Activated naive CD4-positive, alpha-beta T cell treated with anti-CD3 and anti-CD28 coated beads, Interleukin-2, amount 50 U/mL, for 72 hours (primary cell): ENCODE results near the gene PAFAH2. TPM values are rescaled to one million over a fixed set of nuclear protein-coding genes. Genes with fewer than 3 reads are reported as not detected.
"Not testable (repeated sequence)": the region's sequence is repeated elsewhere in the genome, so short reads cannot be mapped to it uniquely, and the experiment has no call there.

Experiments
- ATAC-seq, 2 donors: fragments of 150-1000 bp; cut with Tn5 transposase; 2 replicates each; pipeline ENCODE4 v1.10.0; 2021; ENCODE audit warnings: mild to moderate bottlenecking in 2 of 2, moderate library complexity in 2 of 2
- DNase-seq, 2 donors: peaks; one replicate each; pipeline ENCODE4 v3.0.0; 2021 to 2022; ENCODE audit warnings: low spot score in 2 of 2
- H3K27ac Mint-ChIP-seq, 2 donors: one replicate each; pipeline ENCODE4 v1.8.0; 2022; ENCODE audit warnings: mild to moderate bottlenecking in 2 of 2, mixed read lengths in 2 of 2
- H3K36me3 Mint-ChIP-seq, 2 donors: one replicate each; pipeline ENCODE4 v1.8.0; 2022; ENCODE audit warnings: mixed read lengths in 2 of 2
- H3K9me3 Mint-ChIP-seq, 2 donors: one replicate each; pipeline ENCODE4 v1.8.0; 2022; ENCODE audit warnings: mixed read lengths in 2 of 2
- total RNA-seq, 2 donors: library from RNA; stranded (reverse); gene quantifications; one replicate each; pipeline ENCODE4 v1.2.3, GENCODE V29; 2022

PAFAH2 gene
- total RNA-seq, 2 donors from 2014 or later, result 8.7 to 9.5 TPM

DNA sequence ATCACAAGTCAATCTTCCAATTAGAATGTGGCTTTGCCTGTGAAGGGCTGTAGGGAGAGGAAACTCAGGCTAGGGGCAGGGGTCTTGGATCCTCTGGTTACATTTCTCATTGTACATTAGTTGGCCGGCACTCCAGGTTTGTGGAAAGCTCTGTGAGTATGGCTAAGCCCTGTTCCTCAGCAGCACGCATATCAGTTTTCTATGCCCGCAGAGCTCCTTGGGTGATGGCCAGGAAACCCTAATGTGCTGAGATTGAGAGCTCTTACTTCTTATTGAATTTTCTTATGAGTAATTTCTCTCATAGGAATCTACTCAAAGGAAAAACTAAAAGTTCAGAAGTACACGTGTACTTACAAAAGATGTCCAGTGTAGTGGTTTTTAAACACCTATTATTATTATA is 60.9 kb downstream of the PAFAH2 start:
- H3K36me3 Mint-ChIP-seq, result no peaks in the 10 kb centered on the region
- H3K27ac Mint-ChIP-seq, result no peak overlapping the region
- DNase-seq, result no peak
- no peaks in the 10 kb centered on the region for H3K9me3 Mint-ChIP-seq
- ATAC-seq, result no peak

DNA sequence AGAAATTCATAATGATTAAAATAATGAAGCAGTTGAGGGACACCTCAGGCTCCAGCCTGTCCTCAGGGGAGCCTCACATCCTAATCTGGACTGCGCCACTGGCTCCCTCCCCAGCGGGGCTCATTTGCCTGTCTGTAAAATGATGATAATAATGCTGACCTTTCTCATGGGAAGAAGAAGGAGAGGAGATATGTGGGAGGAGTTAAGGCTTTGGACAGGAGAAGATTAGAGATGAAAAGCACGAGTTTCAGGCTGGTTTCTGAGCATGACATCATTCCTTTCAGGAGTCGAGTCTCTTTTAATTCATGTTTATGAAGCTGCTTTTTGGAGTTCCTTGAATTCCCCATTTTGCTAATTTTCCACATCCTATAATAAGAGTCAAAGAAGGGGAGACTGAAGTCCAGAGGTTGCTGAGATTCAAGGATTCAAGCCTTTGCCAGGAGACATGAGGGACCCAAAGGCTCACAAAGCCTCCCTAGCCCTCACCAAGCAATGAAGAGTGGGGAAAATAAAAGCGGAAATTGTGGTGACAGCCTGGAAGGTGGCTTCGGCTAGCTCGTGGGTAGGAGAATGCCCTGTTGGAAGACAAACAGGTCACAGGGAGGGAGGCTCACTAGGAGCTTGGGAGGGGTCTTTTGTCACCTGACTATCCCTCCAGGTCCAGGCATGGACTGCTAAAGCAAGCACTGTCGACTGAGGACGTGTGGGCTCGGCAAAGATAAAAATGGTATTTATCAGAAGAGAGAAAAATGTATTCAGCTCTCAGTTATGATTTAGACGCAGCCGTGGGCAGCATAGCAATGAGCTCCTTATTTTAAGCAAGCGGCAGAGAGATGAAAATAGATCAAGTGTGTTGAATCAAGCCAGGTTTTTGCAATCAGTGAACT is 64.1 kb downstream of the PAFAH2 start:
- Mint-ChIP-seq H3K9me3 (no peaks in the 10 kb centered on the region), H3K36me3 (no peaks in the 10 kb centered on the region), H3K27ac (peak overlapping the region in 1 of 2 donors; percentile 33)
- DNase-seq, result no peak
- ATAC-seq, result no peak

GRCh38 chr1:25932811-25933400 is 65.0 kb downstream of the PAFAH2 start:
- not testable (repeated sequence) for ATAC-seq, H3K9me3 Mint-ChIP-seq, DNase-seq, H3K36me3 Mint-ChIP-seq
- peak overlapping the region in 1 of 2 donors; percentile 33 for H3K27ac Mint-ChIP-seq

DNA sequence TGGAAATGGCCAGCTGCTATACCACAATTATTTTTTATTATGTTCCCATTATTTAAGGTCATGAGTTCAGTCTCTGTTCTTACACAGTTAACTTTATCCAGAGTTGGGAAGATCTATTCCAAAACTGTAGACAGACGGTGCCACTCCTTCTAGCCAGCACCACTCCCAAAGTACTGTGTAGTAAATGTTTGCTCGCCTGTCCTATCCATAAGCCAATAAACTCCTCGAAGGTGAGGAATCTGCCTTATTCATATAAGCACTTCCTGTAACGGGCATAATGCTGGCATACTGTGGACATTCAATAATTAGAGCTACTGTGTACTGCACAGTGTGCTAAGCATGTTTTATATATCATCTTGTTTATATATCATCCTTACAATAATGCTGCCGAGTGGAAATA is 65.5 kb downstream of the PAFAH2 start:
- no peaks in the 10 kb centered on the region for H3K36me3 Mint-ChIP-seq
- ATAC-seq, result no peak
- H3K27ac Mint-ChIP-seq, result no peak overlapping the region
- DNase-seq, result no peak
- no peaks in the 10 kb centered on the region for H3K9me3 Mint-ChIP-seq

DNA sequence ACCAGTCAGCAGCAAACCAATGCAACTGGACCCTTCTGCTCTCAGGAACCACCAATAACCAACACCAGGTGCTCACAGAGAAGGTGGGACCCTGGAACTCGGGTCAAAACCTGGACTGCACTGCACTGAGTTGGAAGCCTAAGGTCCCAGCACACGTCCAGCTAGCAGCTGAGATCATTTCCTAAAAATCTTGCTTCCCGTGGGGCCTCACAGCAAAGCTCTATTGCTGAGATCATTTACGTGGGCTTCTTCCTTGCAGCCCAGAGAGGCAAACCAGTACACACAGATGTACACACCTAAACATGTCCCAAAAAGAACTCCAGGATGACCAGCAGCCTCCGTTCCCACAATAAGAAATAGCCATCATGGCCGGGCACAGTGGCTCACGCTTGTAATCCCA is 68.8 kb downstream of the PAFAH2 start:
- no peaks in the 10 kb centered on the region for H3K9me3 Mint-ChIP-seq
- H3K36me3 Mint-ChIP-seq, result no peaks in the 10 kb centered on the region
- ATAC-seq (no peak), DNase-seq (no peak)
- H3K27ac Mint-ChIP-seq, result no peak overlapping the region

GRCh38 chr1:25927521-25928265 is 70.2 kb downstream of the PAFAH2 start:
- no peak overlapping the region for H3K27ac Mint-ChIP-seq
- H3K36me3 Mint-ChIP-seq, result no peaks in the 10 kb centered on the region
- H3K9me3 Mint-ChIP-seq, result no peaks in the 10 kb centered on the region
- no peak for ATAC-seq
- no peak for DNase-seq

- no peak for ATAC-seq
- no peak for DNase-seq
- peaks cover 0 to 5% of the 10 kb centered on the region in 2 donors for H3K36me3 Mint-ChIP-seq
- no peaks in the 10 kb centered on the region for H3K9me3 Mint-ChIP-seq
- no peak overlapping the region for H3K27ac Mint-ChIP-seq
Measured at GRCh38 chr1:25926731-25927496, 70.9 kb downstream of the PAFAH2 start.

DNA sequence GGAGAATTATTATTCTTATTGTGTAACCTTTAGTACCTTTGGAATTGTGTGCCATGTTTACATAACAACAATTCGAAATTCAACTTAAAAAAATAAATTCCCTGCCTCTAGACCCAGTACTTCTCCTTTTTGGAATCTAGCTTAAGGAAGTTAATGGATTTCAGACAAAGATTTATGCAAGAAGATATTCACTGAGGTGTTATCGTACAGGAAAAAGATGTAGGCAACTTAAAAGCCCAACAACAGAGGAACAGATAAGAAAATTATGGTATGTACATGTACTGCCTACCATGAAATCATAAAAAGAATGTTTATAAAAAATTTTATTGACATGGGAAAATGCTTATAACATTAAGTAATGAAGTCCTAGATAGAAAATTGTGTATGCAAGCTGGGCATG is 73.4 kb downstream of the PAFAH2 start:
- no peak overlapping the region for H3K27ac Mint-ChIP-seq
- no peaks in the 10 kb centered on the region for H3K9me3 Mint-ChIP-seq
- ATAC-seq (no peak), DNase-seq (no peak)
- peaks cover 0 to 5% of the 10 kb centered on the region in 2 donors for H3K36me3 Mint-ChIP-seq

GRCh38 chr1:25922971-25923552 is 74.8 kb downstream of the PAFAH2 start:
- no peaks in the 10 kb centered on the region for H3K9me3 Mint-ChIP-seq

DNA sequence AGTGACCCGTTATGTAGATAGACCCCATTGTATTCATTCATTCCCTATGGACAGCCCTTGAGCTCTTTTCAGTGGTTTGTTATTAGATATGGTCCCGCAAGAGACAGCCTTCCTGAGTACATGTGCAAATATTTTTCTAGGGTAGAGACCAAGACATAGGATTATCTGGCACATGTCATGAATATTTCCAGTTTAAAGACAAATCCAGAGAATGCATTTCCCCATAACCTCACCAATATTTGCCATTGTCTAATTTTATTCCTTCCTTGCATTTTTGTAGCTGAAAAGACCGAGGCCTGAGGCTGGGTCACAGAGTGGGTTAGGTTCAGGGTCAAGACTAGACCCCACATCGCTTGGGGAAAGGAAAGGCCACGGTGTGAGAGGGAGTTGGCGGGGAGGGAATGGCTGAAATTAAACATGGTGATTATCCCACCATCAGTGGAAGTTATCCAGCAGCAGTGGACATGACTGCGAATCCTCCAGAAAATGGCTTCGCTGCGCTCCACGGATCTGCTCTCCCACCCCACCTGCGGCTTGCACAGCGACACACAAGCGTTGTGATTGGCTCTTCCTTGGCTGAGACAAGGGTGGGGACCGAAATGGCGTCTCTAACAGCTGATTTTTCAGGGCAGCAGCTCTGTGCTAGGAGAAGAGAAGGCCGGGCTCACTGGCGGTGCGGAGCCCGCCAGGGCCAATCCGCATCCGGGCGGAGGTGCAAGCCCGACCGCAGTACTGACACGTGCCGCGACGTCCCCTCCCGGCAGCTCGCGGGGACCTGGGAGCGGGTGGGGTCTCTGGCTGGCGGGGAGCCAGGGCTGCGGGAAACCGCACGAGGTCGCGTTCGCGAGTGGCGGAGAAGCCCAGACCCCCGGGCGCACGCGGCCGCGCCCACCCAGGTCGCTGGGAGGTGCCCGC is 75.5 kb downstream of the PAFAH2 start:
- Mint-ChIP-seq H3K27ac (peak overlapping the region; percentile 50 to 68), H3K9me3 (no peaks in the 10 kb centered on the region), H3K36me3 (peaks cover 0 to 5% of the 10 kb centered on the region in 2 donors)
- ATAC-seq (peak; percentile 83 to 91), DNase-seq (peak; percentile 52 to 61)

More at GRCh38 chr1:25922971-25923552, 74.8 kb downstream of the PAFAH2 start:
- ATAC-seq (peak; percentile 49 to 61), DNase-seq (peak in 1 of 2 donors; percentile 35)
- peaks cover 0 to 5% of the 10 kb centered on the region in 2 donors for H3K36me3 Mint-ChIP-seq
- peak overlapping the region in 1 of 2 donors; percentile 68 for H3K27ac Mint-ChIP-seq

GRCh38 chr1:25918615-25919014 is 79.2 kb downstream of the PAFAH2 start:
- DNase-seq (no peak), ATAC-seq (no peak)
- Mint-ChIP-seq H3K9me3 (no peaks in the 10 kb centered on the region), H3K27ac (peak overlapping the region; percentile 36 to 61), H3K36me3 (peaks cover 0 to 5% of the 10 kb centered on the region in 2 donors)

GRCh38 chr1:25917996-25918395 is 79.9 kb downstream of the PAFAH2 start:
- DNase-seq (no peak), ATAC-seq (peak; percentile 30 to 45)
- Mint-ChIP-seq H3K36me3 (peaks cover 0 to 5% of the 10 kb centered on the region in 2 donors), H3K27ac (peak overlapping the region; percentile 52 to 61), H3K9me3 (no peaks in the 10 kb centered on the region)

GRCh38 chr1:25916460-25916859 is 81.4 kb downstream of the PAFAH2 start:
- ATAC-seq (no peak), DNase-seq (no peak)
- Mint-ChIP-seq H3K9me3 (no peaks in the 10 kb centered on the region), H3K27ac (no peak overlapping the region), H3K36me3 (no peaks in the 10 kb centered on the region)

DNA sequence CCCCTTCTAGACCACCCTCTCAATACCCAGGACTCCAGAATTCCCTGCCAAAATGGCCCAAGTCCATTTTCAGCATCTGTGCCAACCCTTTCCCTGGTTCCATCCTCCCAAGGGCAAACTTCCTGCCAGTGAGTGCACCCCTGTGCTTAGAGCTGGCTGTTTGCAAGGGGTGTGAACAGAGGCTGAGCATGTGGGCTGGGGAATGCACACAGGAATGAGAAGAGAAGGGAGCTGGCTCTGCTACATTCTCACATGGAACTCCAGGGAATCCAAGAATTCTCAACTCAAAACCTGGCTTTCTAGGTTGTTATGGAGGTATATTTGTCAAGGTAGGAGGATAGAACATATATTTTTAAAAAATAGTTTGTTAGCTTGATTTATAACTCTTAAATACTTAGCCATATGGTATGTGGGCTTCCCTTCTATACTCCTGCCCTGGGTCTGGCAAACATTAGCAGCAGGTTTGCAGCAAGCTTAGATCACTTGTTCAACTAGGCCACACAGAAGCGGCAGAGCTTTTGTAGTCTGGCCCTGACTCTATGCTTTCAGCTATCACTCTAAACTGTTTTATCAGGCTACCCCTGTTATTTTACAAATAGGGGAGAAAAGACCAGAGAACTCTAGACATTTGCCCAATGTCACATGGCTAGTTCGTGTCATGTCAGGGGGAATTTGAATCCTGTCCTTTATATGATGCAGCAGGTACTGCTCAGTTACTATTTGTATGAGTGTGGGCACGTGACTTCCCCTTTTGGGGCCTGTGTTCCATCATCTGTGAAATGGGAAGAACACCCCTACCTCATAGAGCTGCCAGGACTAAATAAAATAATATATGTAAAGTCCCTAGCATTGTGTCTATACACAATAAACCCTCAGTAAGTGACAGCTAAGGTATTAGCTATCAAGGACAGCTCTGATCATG is 83.5 kb downstream of the PAFAH2 start:
- Mint-ChIP-seq H3K9me3 (no peaks in the 10 kb centered on the region), H3K27ac (no peak overlapping the region), H3K36me3 (no peaks in the 10 kb centered on the region)
- no peak for DNase-seq
- no peak for ATAC-seq
